ENCODE results near the gene CCM2. TPM values are rescaled to one million over a fixed set of nuclear protein-coding genes. Genes with fewer than 3 reads are reported as not detected.

CCM2 gene
- total RNA-seq, 1 donor, result 41.9 TPM

GRCh38 chr7:45081670-45081974, 81.6 kb downstream of the CCM2 start:
- H3K4me3 ChIP-seq (ENCODE audit: low read depth, low read length), result no peak overlapping the region
- TF ChIP-seq CTCF (IDR thresholded peaks at IDR 0.05; ENCODE audit: insufficient read depth, low read depth, low read length), result no peak
- DNase-seq (ENCODE audit: low read depth), result no peak

- no peak for DNase-seq (ENCODE audit: low read depth)
- no peak for TF ChIP-seq CTCF (IDR thresholded peaks at IDR 0.05; ENCODE audit: insufficient read depth, low read depth, low read length)
- H3K4me3 ChIP-seq (ENCODE audit: low read depth, low read length), result no peak overlapping the region
Measured at GRCh38 chr7:45082031-45082830, 82.2 kb downstream of the CCM2 start.

- no peak overlapping the region for H3K4me3 ChIP-seq (ENCODE audit: low read depth, low read length)
- no peak for TF ChIP-seq CTCF (IDR thresholded peaks at IDR 0.05; ENCODE audit: insufficient read depth, low read depth, low read length)
- DNase-seq (ENCODE audit: low read depth), result no peak
Measured at GRCh38 chr7:45082831-45083331, 82.9 kb downstream of the CCM2 start.

- no peak for DNase-seq (ENCODE audit: low read depth)
- no peak overlapping the region for H3K4me3 ChIP-seq (ENCODE audit: low read depth, low read length)
- no peak for TF ChIP-seq CTCF (IDR thresholded peaks at IDR 0.05; ENCODE audit: insufficient read depth, low read depth, low read length)
Measured at GRCh38 chr7:45084336-45084735, 84.3 kb downstream of the CCM2 start.

GRCh38 chr7:45084901-45085618, 85.1 kb downstream of the CCM2 start:
- no peak overlapping the region for H3K4me3 ChIP-seq (ENCODE audit: low read depth, low read length)
- no peak for TF ChIP-seq CTCF (IDR thresholded peaks at IDR 0.05; ENCODE audit: insufficient read depth, low read depth, low read length)
- no peak for DNase-seq (ENCODE audit: low read depth)

GRCh38 chr7:45085619-45086200, 85.7 kb downstream of the CCM2 start:
- no peak for TF ChIP-seq CTCF (IDR thresholded peaks at IDR 0.05; ENCODE audit: insufficient read depth, low read depth, low read length)
- no peak for DNase-seq (ENCODE audit: low read depth)
- no peak overlapping the region for H3K4me3 ChIP-seq (ENCODE audit: low read depth, low read length)

All from fibroblast of villous mesenchyme (primary cell).